GM18858 (cell line): ENCODE measurements around the gene MAGI1.

Experiments used
- ATAC-seq: cut with Tn5 transposase; IDR thresholded peaks from one replicate; pipeline ENCODE4 v1.9.1; 2021; ENCODE audit not compliant: unreplicated experiment

Gene MAGI1

DNA sequence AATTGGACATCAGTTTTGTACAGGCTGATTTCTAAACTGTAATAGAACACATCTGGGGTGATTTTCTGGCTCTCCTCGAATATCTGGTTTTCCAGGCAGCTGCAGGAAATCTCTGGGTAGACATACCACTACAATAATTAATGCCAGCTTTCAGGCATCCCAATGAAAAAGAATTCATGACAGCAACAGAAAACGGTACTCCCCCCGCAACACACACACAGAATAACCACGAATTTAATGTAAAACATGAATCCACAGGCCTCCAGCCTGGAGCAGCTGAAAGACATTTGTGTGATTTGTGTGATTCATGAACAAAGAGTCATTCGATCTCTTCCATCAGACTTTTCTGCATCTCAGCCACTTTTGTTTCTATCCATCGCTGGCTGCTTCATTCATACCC lies 262.2 kb downstream of the MAGI1 start:
- no peak for ATAC-seq

GRCh38 chr3:65776081-65776480 lies 262.6 kb downstream of the MAGI1 start:
- ATAC-seq, result no peak

DNA sequence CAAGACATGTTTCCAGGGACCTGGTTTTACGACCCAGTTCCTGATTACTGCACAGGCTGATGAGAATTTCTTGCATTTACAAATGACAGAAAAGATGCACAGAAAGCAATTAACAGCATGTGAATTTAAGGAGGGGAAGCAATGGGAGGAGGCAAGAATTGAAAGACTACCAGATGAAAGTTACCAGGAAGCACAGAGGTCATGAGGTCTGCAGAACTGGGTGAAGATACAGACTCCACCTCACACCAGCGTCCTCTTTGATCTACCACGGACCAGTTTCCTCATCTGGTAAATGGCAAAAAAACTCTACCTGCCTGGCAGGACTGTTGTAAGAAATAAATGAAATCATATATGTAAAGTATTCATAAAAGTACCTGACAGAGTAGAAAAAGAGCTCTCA lies 266.0 kb downstream of the MAGI1 start:
- ATAC-seq, result no peak

- ATAC-seq, result no peak
Observed at GRCh38 chr3:65767551-65767950, 271.2 kb downstream of the MAGI1 start.

GRCh38 chr3:65762235-65762580 lies 276.5 kb downstream of the MAGI1 start:
- no peak for ATAC-seq

DNA sequence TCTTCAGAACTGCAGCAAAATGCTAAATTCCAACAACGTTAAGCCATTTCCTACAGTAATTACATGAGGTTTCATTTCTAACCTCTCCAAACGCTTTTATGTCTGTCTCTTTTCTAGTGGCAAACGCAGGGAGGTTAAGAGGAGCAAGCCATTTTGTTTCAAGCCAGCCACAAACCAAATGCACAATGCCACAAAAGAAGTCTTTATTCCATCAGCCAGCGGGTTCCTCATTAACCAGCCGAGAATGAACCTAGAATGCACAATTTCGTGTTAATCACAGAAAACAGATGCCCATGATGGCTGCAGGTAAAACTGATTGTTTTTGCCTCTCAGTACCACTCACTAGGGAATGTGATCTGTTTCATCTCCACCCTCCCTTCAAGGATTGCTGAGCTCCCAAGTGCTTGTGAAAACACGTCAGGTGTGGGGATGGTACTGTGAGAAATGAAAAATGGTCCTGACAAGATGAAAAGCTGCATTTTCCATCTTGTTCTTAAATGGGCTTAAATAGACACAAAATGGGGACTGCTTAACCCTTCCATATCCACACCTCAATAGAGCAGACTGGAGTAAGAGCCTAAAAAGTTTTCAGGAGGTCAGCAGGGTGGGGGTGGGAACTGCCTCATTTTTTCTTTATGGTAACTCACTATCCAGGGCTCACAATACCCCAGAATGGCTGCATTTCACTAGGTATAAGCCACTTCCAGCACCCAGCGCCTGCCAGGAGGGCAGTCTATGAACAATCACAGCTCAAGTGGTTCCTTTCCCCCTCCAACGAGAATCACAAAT lies 277.1 kb downstream of the MAGI1 start:
- ATAC-seq, result no peak

GRCh38 chr3:65758876-65759598 lies 279.7 kb downstream of the MAGI1 start:
- ATAC-seq, result no peak

DNA sequence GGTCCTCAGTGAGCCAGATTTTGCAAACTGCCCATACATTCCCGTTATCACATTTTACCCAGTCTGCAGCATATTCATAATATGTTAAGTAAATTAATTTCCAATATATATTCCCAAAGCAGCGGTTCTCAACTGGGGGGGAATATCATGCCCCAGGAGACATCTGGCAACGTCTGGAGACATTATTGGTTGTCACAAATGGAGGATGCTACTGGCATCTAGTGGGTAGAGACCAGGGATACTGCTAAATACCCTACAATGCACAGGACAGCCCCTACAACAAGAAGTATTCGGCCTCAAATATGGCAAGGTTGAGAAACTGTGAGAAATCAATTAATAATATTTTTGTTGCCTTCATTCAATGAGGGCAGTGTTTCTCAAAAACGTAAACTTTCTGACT lies 280.3 kb downstream of the MAGI1 start:
- no peak for ATAC-seq

DNA sequence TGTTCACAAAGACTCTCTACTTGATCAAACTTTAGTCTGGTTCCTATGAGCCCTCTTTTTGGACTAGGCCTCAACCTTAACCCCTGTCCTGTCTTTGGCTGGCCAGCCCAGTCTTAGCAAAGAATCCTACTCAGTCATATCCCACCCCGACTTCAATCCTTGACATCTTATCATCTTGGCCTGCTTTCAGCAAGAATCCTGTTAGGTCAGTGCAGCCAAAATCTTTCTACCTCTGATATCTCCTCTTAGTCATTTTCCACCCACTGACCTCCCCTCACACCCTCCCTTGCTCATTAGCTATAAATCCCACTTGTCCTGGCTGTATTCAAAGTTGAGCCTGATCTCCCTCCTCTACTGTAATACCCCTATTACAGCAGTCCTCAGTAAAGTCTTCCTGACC lies 286.1 kb downstream of the MAGI1 start:
- no peak for ATAC-seq

DNA sequence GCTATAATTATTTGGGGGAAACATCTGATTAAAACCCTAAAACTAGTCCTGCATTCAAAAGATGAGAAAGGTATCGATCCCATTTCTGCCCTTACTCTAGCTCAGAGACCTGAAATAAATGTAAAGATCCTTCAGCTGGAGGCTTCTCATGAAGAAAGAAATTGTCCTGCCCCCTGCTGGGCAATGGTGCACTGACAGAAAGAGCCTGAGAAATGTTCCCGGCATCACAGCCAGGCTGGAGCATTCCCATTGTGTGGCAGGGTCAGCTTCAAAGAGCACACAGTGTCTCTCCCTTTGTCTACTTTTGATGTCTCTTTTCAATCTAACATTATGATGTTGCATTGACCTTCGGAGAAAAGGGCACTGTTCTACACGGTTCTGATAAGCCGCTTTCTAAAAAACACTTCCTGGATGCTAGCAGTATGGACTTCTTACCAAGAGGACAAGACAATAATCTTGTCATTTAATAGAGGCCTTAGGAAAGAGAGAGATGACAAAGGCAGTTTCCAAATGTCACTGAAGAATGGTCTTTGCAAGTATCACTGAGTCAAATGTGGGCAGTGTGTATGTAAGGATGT lies 287.5 kb downstream of the MAGI1 start:
- no peak for ATAC-seq

DNA sequence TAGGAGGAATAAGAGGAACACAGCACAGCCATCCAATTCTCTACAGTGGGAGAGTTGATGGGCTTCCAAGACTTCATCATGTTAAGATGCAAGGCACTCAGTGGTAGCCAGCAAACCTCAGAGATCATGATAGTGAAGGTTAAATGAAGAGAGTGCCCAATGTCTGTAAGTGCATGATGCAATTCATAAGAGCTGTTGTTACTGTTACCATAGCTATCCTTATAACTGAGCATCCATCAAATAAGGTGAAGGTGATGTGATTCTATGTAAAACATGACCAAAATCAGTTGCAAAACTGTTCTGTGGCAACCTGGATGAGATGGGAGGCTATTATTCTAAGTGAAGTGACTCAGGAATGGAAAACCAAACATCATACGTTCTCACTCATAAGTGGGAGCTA lies 289.7 kb downstream of the MAGI1 start:
- no peak for ATAC-seq

- no peak for ATAC-seq
Observed at GRCh38 chr3:65748326-65748725, 290.4 kb downstream of the MAGI1 start.

- no peak for ATAC-seq
Observed at GRCh38 chr3:65746848-65747247, 291.9 kb downstream of the MAGI1 start.

DNA sequence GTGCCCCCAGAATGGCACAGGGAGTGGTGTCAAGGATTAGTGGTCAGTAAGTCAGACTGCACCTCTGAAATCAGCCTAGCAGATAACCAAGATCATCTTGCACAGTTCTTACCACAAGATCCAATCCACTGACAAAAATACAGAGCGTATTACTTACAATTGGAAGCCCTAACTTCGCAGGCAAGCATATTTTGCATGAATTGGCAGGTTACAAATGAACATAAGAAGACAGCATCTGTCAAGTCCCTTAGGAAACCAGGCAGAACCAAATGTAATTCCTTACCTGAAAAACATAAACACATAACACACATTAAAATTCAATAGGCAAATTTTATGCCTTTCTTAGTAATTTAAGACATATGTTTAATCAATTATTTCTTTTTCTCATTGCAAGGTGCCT lies 293.4 kb downstream of the MAGI1 start:
- ATAC-seq, result no peak

DNA sequence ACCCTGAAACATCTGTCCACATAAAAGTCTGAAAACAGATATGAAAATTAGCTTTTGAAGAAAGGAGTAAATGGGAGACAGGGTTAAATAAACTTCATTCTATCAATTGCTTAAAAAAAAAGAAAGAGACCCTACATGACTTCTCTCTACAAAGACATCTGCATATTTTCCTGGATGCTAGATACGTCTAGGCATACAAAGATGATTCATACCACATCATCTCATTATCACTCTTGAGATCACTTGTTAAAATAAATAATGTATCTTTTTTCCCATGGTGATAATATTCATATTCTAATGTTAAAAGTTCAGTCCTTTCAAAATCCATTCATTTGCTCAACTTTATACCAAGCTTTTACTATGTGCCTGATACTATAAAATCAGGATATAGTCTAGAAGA lies 295.8 kb downstream of the MAGI1 start:
- no peak for ATAC-seq

- ATAC-seq, result no peak
Observed at GRCh38 chr3:65741540-65741939, 297.2 kb downstream of the MAGI1 start.

DNA sequence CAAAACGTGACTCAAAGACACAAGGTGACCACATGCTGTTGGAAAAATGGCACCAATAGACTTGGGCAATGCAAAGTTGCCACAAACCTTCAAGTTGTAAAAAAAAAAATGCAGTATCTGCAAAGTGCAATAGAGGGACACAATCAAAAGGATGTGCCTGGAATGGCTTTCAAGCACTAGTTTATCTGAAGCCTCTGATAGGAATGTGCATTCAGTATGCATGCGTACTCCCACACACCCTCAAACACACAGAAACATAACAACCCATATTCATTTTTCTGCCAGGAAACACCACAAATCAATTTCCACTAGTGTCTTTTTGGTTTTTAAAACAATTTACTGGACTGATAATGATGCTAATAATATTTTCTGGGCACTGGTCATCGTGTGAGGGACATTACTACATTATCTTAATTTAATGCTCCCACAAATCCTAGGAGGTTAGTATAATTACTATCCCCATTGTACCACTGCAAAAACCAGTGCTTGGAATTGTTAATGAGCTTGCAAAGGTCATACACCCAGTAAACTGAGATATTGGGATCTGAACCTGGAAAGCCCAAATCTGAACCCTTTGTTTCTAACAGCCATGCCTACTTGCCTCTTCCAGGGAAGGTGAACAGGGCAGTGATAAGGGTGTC lies 298.7 kb downstream of the MAGI1 start:
- ATAC-seq, result no peak

DNA sequence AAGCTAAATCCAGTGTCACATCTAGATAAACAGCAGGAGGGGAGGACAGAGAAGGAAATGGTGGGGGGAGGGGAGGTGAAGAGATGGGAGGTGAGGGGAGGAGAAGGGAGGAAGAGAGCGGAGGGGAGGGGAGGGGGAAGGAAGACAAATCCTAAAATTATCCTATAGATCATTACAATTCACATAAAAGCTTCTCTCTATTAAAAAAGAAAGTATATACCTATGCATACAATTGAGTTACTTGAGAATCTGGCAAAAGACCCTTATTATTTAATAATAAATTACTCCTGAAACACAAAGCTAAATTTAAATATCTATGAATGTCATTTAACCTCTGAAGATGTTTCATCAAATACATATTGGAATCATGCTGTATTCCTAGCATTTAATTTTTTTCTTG lies 303.9 kb downstream of the MAGI1 start:
- no peak for ATAC-seq

DNA sequence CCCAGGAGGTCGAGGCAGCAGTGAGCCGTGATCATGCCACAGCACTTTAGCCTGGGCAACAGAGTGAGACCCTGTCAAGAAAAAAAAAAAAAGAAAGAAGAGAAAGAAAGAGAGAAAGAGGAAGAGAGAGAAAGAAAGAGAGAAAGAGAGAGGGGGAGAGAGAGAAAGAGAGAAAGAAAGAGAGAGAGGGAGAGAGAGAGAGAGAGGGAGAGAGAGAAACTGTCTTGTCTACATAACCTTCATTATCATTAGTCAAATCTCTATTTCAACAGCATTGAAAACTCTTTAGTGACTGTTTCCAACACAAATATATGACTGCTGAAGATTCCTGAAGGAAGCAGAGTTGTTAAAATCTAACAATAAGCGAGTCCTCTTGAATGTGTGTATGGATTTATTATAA lies 304.3 kb downstream of the MAGI1 start:
- no peak for ATAC-seq

- no peak for ATAC-seq
Observed at GRCh38 chr3:65733459-65733858, 305.3 kb downstream of the MAGI1 start.

- ATAC-seq, result peak; percentile 96
Observed at GRCh38 chr3:65732051-65732935, 306.4 kb downstream of the MAGI1 start.
